Esophagus (tissue), 2 donors: ENCODE measurements around the gene ACACB. TPM values are rescaled to one million over a fixed set of nuclear protein-coding genes. Genes with fewer than 3 reads are reported as not detected.

Experiments
- H3K27ac ChIP-seq, 2 donors: one replicate each; pipeline ENCODE4 v1.5.1; 2013; ENCODE audit warnings: low read depth in 2 of 2, mild to moderate bottlenecking in 2 of 2, inconsistent platforms in 1 of 2, low read length in 1 of 2, moderate library complexity in 1 of 2
- H3K27me3 ChIP-seq, 2 donors: one replicate each; pipeline ENCODE4 v1.6.1; 2013; ENCODE audit warnings: low read length in 2 of 2, control low read depth in 1 of 2, mild to moderate bottlenecking in 1 of 2; ENCODE audit not compliant: insufficient read depth in 2 of 2, control insufficient read depth in 1 of 2
- H3K36me3 ChIP-seq, 2 donors: one replicate each; pipeline ENCODE4 v1.6.1; 2013; ENCODE audit warnings: low read length in 1 of 2; ENCODE audit not compliant: control insufficient read depth in 2 of 2, insufficient read depth in 2 of 2
- H3K4me1 ChIP-seq, 2 donors: one replicate each; pipeline ENCODE4 v1.6.1; 2013; ENCODE audit warnings: low read length in 1 of 2; ENCODE audit not compliant: control insufficient read depth in 2 of 2, insufficient read depth in 2 of 2
- H3K4me3 ChIP-seq, 2 donors: one replicate each; pipeline ENCODE4 v1.5.1; 2013; ENCODE audit warnings: low read length in 2 of 2, mild to moderate bottlenecking in 2 of 2, low read depth in 1 of 2, moderate library complexity in 1 of 2
- H3K9me3 ChIP-seq, 2 donors: one replicate each; pipeline ENCODE4 v1.6.1; 2013; ENCODE audit warnings: mild to moderate bottlenecking in 2 of 2, low read depth in 1 of 2, low read length in 1 of 2, moderate library complexity in 1 of 2; ENCODE audit not compliant: control insufficient read depth in 2 of 2, insufficient read depth in 1 of 2
- WGBS, 2 donors: extraction: QIAGEN DNeasy Blood & Tissue Kit; methylation state at CpG; one replicate each; pipeline ENCODE4 v1.1.7; 2013; 5-methylcytosine and 5-hydroxymethylcytosine counted together
- polyA plus RNA-seq, 2 donors: library from polyadenylated mRNA; stranded (reverse); fragments of 200-250 nt; gene quantifications; one replicate each; pipeline ENCODE4 v1.2.3, GENCODE V29; 2013
- donor health status: healthy with polysubstance abuse.
- donor health status: Bipolar disorder and iron deficiency.

ACACB gene
- polyA plus RNA-seq, 2 donors: 8.6 to 18.2 TPM

GRCh38 chr12:109105176-109105575 is 11.2 kb upstream of the ACACB start:
- H3K9me3 ChIP-seq: no peaks in the 10 kb centered on the region
- H3K27me3 ChIP-seq: no peaks in the 10 kb centered on the region
- no peak overlapping the region for H3K27ac ChIP-seq
- H3K4me3 ChIP-seq: no peak overlapping the region
- H3K36me3 ChIP-seq: peaks cover 9 to 17% of the 10 kb centered on the region in 2 donors
- 91 to 92% methylated on average over 5 of the region's 5 CpGs for WGBS, 2 donors
- H3K4me1 ChIP-seq: no peaks in the 10 kb centered on the region

GRCh38 chr12:109109746-109110350 is 6.5 kb upstream of the ACACB start:
- peaks cover 5 to 8% of the 10 kb centered on the region in 2 donors for H3K36me3 ChIP-seq
- no peak overlapping the region for H3K4me3 ChIP-seq
- WGBS, 2 donors: 89 to 93% methylated on average over 6 of the region's 6 CpGs
- H3K4me1 ChIP-seq: no peaks in the 10 kb centered on the region
- no peaks in the 10 kb centered on the region for H3K9me3 ChIP-seq
- H3K27me3 ChIP-seq: no peaks in the 10 kb centered on the region
- H3K27ac ChIP-seq: peak overlapping the region; percentile 22

GRCh38 chr12:109110988-109111495 is 5.3 kb upstream of the ACACB start:
- WGBS, 2 donors: 12% methylated on average over 27 to 28 of the region's 28 CpGs
- H3K4me1 ChIP-seq: peaks cover 0 to 5% of the 10 kb centered on the region in 2 donors
- H3K36me3 ChIP-seq: peaks cover 2 to 4% of the 10 kb centered on the region in 2 donors
- no peaks in the 10 kb centered on the region for H3K27me3 ChIP-seq
- no peaks in the 10 kb centered on the region for H3K9me3 ChIP-seq
- H3K4me3 ChIP-seq: peak overlapping the region; percentile 59 to 60
- peak overlapping the region; percentile 90 to 93 for H3K27ac ChIP-seq

DNA sequence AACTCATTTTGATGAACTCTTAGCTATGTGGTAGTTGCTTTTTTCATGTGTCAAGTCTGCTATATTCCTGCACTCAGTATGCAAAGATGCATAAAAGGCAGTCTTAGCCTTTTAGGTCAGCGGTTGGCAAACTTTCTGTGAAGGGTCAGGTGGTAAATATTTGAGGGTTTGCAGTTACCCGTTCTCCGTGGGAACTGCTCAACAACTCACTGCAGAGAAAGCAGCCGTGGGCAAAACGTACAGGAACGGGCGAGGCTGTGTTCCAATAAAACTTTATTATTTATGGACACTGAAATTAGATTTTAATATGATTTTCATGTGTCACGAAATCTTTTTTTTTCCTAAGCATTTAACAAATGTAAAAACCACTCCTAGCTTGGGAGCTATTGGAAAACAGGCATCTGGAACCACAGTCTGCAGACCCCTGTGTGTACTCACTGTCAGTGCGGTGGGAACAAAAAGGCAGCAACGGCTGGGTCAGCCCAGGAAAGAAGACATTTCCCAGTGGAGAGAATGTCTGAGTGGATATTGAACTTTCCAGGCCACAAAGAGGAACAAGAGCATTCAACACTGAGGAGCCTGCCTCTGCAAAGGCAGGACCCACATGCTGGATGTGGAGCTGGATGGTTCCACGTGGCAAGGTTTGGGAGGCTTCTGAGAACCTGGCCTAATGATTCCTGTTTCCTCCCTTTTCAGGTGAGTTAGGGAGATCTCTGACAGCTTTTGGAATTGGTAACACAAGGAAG is 3.5 kb upstream of the ACACB start:
- H3K9me3 ChIP-seq: no peaks in the 10 kb centered on the region
- H3K27ac ChIP-seq: peak overlapping the region; percentile 36 to 50
- H3K4me1 ChIP-seq: peaks cover 0 to 5% of the 10 kb centered on the region in 2 donors

GRCh38 chr12:109113661-109114321 is 2.6 kb upstream of the ACACB start:
- Histone ChIP-seq H3K4me3 (no peak overlapping the region), H3K27ac (peak overlapping the region; percentile 37 to 45), H3K36me3 (no peaks in the 10 kb centered on the region), H3K9me3 (no peaks in the 10 kb centered on the region), H3K4me1 (peaks cover 0 to 5% of the 10 kb centered on the region in 2 donors), H3K27me3 (no peaks in the 10 kb centered on the region)
- 64 to 74% methylated on average over 5 of the region's 5 CpGs for WGBS, 2 donors

More for the DNA sequence above, 3.5 kb upstream of the ACACB start:
- Histone ChIP-seq H3K4me3 (no peak overlapping the region), H3K27me3 (no peaks in the 10 kb centered on the region), H3K36me3 (no peaks in the 10 kb centered on the region)
- 71 to 77% methylated on average over 11 of the region's 11 CpGs for WGBS, 2 donors

GRCh38 chr12:109114644-109115043 is 1.7 kb upstream of the ACACB start:
- H3K4me1 ChIP-seq: peaks cover 0 to 5% of the 10 kb centered on the region in 2 donors
- no peak overlapping the region for H3K4me3 ChIP-seq
- H3K36me3 ChIP-seq: no peaks in the 10 kb centered on the region
- H3K9me3 ChIP-seq: no peaks in the 10 kb centered on the region
- no peaks in the 10 kb centered on the region for H3K27me3 ChIP-seq
- 57 to 58% methylated on average over 2 of the region's 2 CpGs for WGBS, 2 donors
- H3K27ac ChIP-seq: peak overlapping the region in 1 of 2 donors; percentile 28

DNA sequence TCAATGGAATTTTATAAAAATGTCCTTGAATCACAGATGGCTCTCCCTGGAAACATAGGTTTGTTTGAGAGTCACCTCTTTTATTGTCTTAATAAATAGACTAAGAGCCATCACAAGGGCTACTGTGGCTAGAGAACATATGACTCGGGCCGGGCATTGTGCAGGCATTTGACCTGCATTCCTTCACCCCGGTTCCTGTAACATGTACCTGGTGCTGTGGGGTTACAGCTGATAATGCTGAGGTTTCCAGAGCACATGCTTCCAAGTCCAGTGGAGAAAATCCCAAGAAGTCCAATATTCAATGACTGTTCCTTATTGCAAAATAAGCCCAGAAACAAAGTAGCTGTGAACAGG is 1.0 kb upstream of the ACACB start:
- H3K27ac ChIP-seq: peak overlapping the region; percentile 61 to 69
- H3K36me3 ChIP-seq: no peaks in the 10 kb centered on the region
- H3K4me1 ChIP-seq: peaks cover 0 to 5% of the 10 kb centered on the region in 2 donors
- H3K9me3 ChIP-seq: no peaks in the 10 kb centered on the region
- WGBS, 2 donors: 54 to 84% methylated on average over 3 of the region's 3 CpGs
- H3K27me3 ChIP-seq: no peaks in the 10 kb centered on the region
- H3K4me3 ChIP-seq: no peak overlapping the region

DNA sequence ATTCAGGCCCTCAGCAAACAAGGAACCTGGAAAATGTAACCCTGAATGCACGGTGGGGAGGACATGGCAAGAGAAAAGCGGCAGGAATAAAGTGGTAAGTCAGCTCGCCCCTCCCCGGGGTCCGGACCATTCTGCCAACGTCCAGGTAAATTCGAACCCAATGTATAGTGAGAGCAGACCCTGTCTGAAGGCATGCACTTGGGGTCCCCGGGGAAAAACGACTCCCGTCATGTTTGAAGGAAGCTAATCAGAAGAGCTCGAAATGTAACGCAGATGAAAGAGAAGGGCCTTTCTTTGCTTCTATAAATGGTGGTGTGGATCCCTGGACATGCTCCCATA is 193 bp downstream of the ACACB start:
- Histone ChIP-seq H3K9me3 (no peaks in the 10 kb centered on the region), H3K4me1 (peaks cover 0 to 5% of the 10 kb centered on the region in 2 donors), H3K27me3 (no peaks in the 10 kb centered on the region), H3K36me3 (no peaks in the 10 kb centered on the region), H3K27ac (peak overlapping the region; percentile 69 to 72), H3K4me3 (no peak overlapping the region)
- WGBS, 2 donors: 54 to 75% methylated on average over 12 of the region's 12 CpGs

GRCh38 chr12:109120095-109120494 is 3.7 kb downstream of the ACACB start:
- Histone ChIP-seq H3K9me3 (no peaks in the 10 kb centered on the region), H3K4me3 (no peak overlapping the region), H3K36me3 (no peaks in the 10 kb centered on the region), H3K27me3 (no peaks in the 10 kb centered on the region), H3K4me1 (peaks cover 0 to 5% of the 10 kb centered on the region in 2 donors), H3K27ac (no peak overlapping the region)
- 75 to 82% methylated on average over 2 of the region's 2 CpGs for WGBS, 2 donors
